ENCODE results near the gene GNMT. TPM values are rescaled to one million over a fixed set of nuclear protein-coding genes. Genes with fewer than 3 reads are reported as not detected.

Gene GNMT
- total RNA-seq, 1 experiment from 2014 or later: not detected

DNA sequence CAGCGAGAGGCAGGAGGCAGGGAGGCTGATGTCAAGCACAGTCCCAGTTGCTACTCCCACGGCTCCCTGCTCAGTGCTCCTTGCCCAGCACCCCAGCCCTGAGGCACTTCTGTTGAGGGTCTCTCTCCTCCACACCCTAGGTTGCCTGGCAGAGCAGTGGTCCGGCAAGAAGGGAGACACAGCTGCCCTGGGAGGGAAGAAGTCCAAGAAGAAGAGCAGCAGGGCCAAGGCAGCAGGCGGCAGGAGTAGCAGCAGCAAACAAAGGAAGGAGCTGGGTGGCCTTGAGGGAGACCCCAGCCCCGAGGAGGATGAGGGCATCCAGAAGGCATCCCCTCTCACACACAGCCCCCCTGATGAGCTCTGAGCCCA lies 22.1 kb upstream of the GNMT start:
- 0 out of 2 replicates have a peak, but pooled peaks cover 2% of the 10 kb centered on the region for H3K36me3 ChIP-seq (ENCODE audit: control insufficient read depth, insufficient read depth, low read length)
- no peaks in the 10 kb centered on the region for H3K9me3 ChIP-seq
- ChIA-PET CTCF (no interaction called here), POLR2A (no interaction called here)
- H3K27ac Mint-ChIP-seq (ENCODE audit: unreplicated experiment): no peak overlapping the region
- peaks cover 30% of the 10 kb centered on the region for H3K36me3 Mint-ChIP-seq (ENCODE audit: insufficient read depth, unreplicated experiment)
- no peak for DNase-seq
- no peaks in the 10 kb centered on the region for H3K27me3 Mint-ChIP-seq (ENCODE audit: insufficient read depth, unreplicated experiment)
- H3K27me3 ChIP-seq (replicated peaks; ENCODE audit: control insufficient read depth, insufficient read depth, low read length): no peaks in the 10 kb centered on the region
- no peak for TF ChIP-seq CTCF (IDR thresholded peaks at IDR 0.05; ENCODE audit: insufficient read depth in 1 of 2, low read depth in 1 of 2, low read length in 1 of 2, severe bottlenecking in 1 of 2, unreplicated experiment in 1 of 2)
- H3K4me1 ChIP-seq: no peaks in the 10 kb centered on the region
- H3K4me1 Mint-ChIP-seq (ENCODE audit: low read depth, unreplicated experiment): no peaks in the 10 kb centered on the region
- no peak overlapping the region for H3K4me3 Mint-ChIP-seq (ENCODE audit: unreplicated experiment)
- no peak overlapping the region for H3K4me3 ChIP-seq (ENCODE audit: low read depth, low read length)
- no TSS peak for BruUV-seq (replicated peaks)
- intact Hi-C loops (cut with micrococcal nuclease; ENCODE audit: unreplicated experiment): no loop called here
- H3K9me3 Mint-ChIP-seq (ENCODE audit: unreplicated experiment): no peaks in the 10 kb centered on the region

DNA sequence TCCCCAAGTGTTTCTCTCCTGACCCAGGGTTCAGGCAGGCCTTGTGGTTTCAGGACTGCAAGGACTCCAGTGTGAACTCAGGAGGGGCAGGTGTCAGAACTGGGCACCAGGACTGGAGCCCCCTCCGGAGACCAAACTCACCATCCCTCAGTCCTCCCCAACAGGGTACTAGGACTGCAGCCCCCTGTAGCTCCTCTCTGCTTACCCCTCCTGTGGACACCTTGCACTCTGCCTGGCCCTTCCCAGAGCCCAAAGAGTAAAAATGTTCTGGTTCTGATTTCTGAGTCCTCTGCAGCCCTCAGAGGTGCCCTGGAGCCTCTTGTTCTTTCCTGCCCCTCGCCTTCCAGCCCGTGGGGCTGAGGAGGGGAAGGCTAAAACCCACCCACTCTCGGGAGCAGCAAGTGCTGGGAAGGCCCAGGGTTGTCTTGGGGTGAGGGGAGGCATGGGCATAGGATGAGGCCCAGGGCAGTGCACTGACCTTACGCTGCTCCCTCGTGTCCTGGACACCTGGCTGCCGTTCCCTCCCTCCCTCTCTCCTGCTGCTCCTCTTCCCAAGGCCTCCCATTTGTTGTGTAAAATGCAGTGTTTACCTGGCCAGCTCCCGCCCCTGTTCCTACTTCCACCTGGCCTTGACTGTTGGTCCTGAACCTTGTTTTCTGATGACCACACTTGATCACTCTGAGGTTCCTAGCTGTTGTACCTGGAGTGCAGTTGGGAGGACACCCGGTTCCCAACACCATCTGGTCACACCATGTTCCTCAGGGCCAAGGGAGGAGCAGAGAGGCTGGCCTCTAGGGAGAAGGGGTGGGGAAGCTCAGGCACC lies 21.4 kb upstream of the GNMT start:
- H3K36me3 Mint-ChIP-seq (ENCODE audit: insufficient read depth, unreplicated experiment): peaks cover 22% of the 10 kb centered on the region
- H3K4me1 Mint-ChIP-seq (ENCODE audit: low read depth, unreplicated experiment): no peaks in the 10 kb centered on the region
- 0 out of 2 replicates have a peak, but pooled peaks cover 2% of the 10 kb centered on the region for H3K36me3 ChIP-seq (ENCODE audit: control insufficient read depth, insufficient read depth, low read length)
- TF ChIP-seq CTCF (IDR thresholded peaks at IDR 0.05; ENCODE audit: insufficient read depth in 1 of 2, low read depth in 1 of 2, low read length in 1 of 2, severe bottlenecking in 1 of 2, unreplicated experiment in 1 of 2): no peak
- no peaks in the 10 kb centered on the region for H3K4me1 ChIP-seq
- no peaks in the 10 kb centered on the region for H3K27me3 Mint-ChIP-seq (ENCODE audit: insufficient read depth, unreplicated experiment)
- no TSS peak for BruUV-seq (replicated peaks)
- ChIA-PET POLR2A (interaction anchor here (0.6 kb wide), 1 partner anchor 10 kb away, joined by 6 read pairs; the partner anchor contains the start of gene CNPY3), CTCF (no interaction called here)
- H3K9me3 ChIP-seq: no peaks in the 10 kb centered on the region
- H3K9me3 Mint-ChIP-seq (ENCODE audit: unreplicated experiment): no peaks in the 10 kb centered on the region
- intact Hi-C loops (cut with micrococcal nuclease; ENCODE audit: unreplicated experiment): no loop called here
- H3K27me3 ChIP-seq (replicated peaks; ENCODE audit: control insufficient read depth, insufficient read depth, low read length): no peaks in the 10 kb centered on the region
- H3K4me3 Mint-ChIP-seq (ENCODE audit: unreplicated experiment): no peak overlapping the region
- no peak overlapping the region for H3K27ac Mint-ChIP-seq (ENCODE audit: unreplicated experiment)
- no peak for DNase-seq
- no peak overlapping the region for H3K4me3 ChIP-seq (ENCODE audit: low read depth, low read length)

GRCh38 chr6:42939810-42940167 lies 20.8 kb upstream of the GNMT start:
- no peak for DNase-seq
- H3K36me3 Mint-ChIP-seq (ENCODE audit: insufficient read depth, unreplicated experiment): peaks cover 18% of the 10 kb centered on the region
- no peaks in the 10 kb centered on the region for H3K4me1 ChIP-seq
- no peaks in the 10 kb centered on the region for H3K27me3 Mint-ChIP-seq (ENCODE audit: insufficient read depth, unreplicated experiment)
- BruUV-seq (replicated peaks): no TSS peak
- no peak overlapping the region for H3K4me3 Mint-ChIP-seq (ENCODE audit: unreplicated experiment)
- ChIA-PET CTCF (no interaction called here), POLR2A (interaction anchor here (0.6 kb wide), 1 partner anchor 10 kb away, joined by 6 read pairs; the partner anchor contains the start of gene CNPY3)
- H3K9me3 ChIP-seq: no peaks in the 10 kb centered on the region
- H3K4me1 Mint-ChIP-seq (ENCODE audit: low read depth, unreplicated experiment): no peaks in the 10 kb centered on the region
- no peak for TF ChIP-seq CTCF (IDR thresholded peaks at IDR 0.05; ENCODE audit: insufficient read depth in 1 of 2, low read depth in 1 of 2, low read length in 1 of 2, severe bottlenecking in 1 of 2, unreplicated experiment in 1 of 2)
- no peak overlapping the region for H3K4me3 ChIP-seq (ENCODE audit: low read depth, low read length)
- no peaks in the 10 kb centered on the region for H3K27me3 ChIP-seq (replicated peaks; ENCODE audit: control insufficient read depth, insufficient read depth, low read length)
- intact Hi-C loops (cut with micrococcal nuclease; ENCODE audit: unreplicated experiment): no loop called here
- H3K27ac Mint-ChIP-seq (ENCODE audit: unreplicated experiment): no peak overlapping the region
- 0 out of 2 replicates have a peak, but pooled peaks cover 2% of the 10 kb centered on the region for H3K36me3 ChIP-seq (ENCODE audit: control insufficient read depth, insufficient read depth, low read length)
- no peaks in the 10 kb centered on the region for H3K9me3 Mint-ChIP-seq (ENCODE audit: unreplicated experiment)
